HepG2 (cell line): ENCODE data around the gene GRIN2C. TPM values are rescaled to one million over a fixed set of nuclear protein-coding genes. Genes with fewer than 3 reads are reported as not detected.

Source experiments
- ATAC-seq: fragments of 200-7000 bp; cut with Tn5 transposase; 3 replicates; pipeline ENCODE4 v1.9.1; 2020; ENCODE audit warnings: mild to moderate bottlenecking, moderate library complexity
- BruUV-seq: library from RNA; stranded (reverse); fragments of 400-500 nt; replicated peaks from 2 replicates; lab custom pipeline; 2021; lab: Mats Ljungman, UMichigan
- CTCF ChIA-PET: fragments of 300-600 bp; formaldehyde crosslinking; extraction: SDS; loops from one replicate; lab custom pipeline; 2021; ENCODE audit warnings: low total read pairs, inconsistent platforms, low intra/inter-chr PET ratio; lab: Yijun Ruan, JAX
- POLR2A ChIA-PET: fragments of 350-600 bp; sonication (Branson Sonifier 250); formaldehyde crosslinking; loops from one replicate; lab custom pipeline; 2020; ENCODE audit warnings: antibody characterized with exemption, inconsistent platforms; lab: Yijun Ruan, JAX
- DNase-seq: peaks from one replicate; pipeline ENCODE4 v3.0.0-alpha.2; 2015; ENCODE audit warnings: low spot score
- FAIRE-seq: peaks from 3 replicates; lab custom pipeline; 2011; peaks lifted over from hg19 to GRCh38; lab: Jason Lieb, UNC
- H2AFZ ChIP-seq: one replicate; pipeline ENCODE4 v1.6.1; 2011; ENCODE audit warnings: low read length, inconsistent platforms
- H3K27ac ChIP-seq: fragments of 300-600 bp; 3 replicates; pipeline ENCODE4 v1.8.0; 2011; ENCODE audit warnings: mixed run types, mild to moderate bottlenecking, mixed read lengths, low read length, inconsistent platforms; ENCODE audit not compliant: insufficient read depth; ENCODE audit errors: extremely low read length
- H3K27me3 ChIP-seq, 2 experiments: fragments of 200-600 bp in 1 of 2; 2 replicates in 1 of 2; 3 replicates in 1 of 2; pipeline versions ENCODE4 v1.6.0 to v1.8.0; 2011; ENCODE audit warnings: low read length in 2 of 2, mild to moderate bottlenecking in 2 of 2, moderate library complexity in 2 of 2, inconsistent platforms in 1 of 2; ENCODE audit not compliant: insufficient read depth in 2 of 2, control insufficient read depth in 1 of 2
- H3K36me3 ChIP-seq, 2 experiments: fragments of 200-600 bp in 1 of 2; replicated peaks in 1 of 2; 2 replicates in 1 of 2; 3 replicates in 1 of 2; pipeline versions ENCODE4 v1.5.1 to v1.8.0; 2011; ENCODE audit warnings: low read length in 2 of 2, inconsistent platforms in 1 of 2; ENCODE audit not compliant: insufficient read depth in 2 of 2, control insufficient read depth in 1 of 2
- H3K4me1 ChIP-seq: 2 replicates; pipeline ENCODE4 v1.5.1; 2012; ENCODE audit warnings: low read length, inconsistent platforms; ENCODE audit not compliant: insufficient read depth
- H3K4me2 ChIP-seq: 2 replicates; pipeline ENCODE4 v1.6.0; 2011; ENCODE audit warnings: low read depth, low read length, inconsistent platforms
- H3K4me3 ChIP-seq, 3 experiments: fragments of 200-600 bp in 1 of 3; sonication (generic), shearing (Covaris generic) in 1 of 3; replicated peaks in 1 of 3; 2 replicates each; pipeline ENCODE4 v1.5.1; 2011 to 2016; ENCODE audit warnings: low read length in 3 of 3, inconsistent platforms in 2 of 3, low read depth in 2 of 3, mild to moderate bottlenecking in 2 of 3, control low read depth in 1 of 3, mixed read lengths in 1 of 3; ENCODE audit not compliant: insufficient read depth in 1 of 3
- H3K79me2 ChIP-seq: one replicate; pipeline ENCODE4 v1.6.1; 2011; ENCODE audit warnings: low read length, inconsistent platforms; ENCODE audit not compliant: insufficient read depth
- H3K9ac ChIP-seq: 2 replicates; pipeline ENCODE4 v1.6.0; 2011; ENCODE audit warnings: mild to moderate bottlenecking, low read depth, low read length, inconsistent platforms; ENCODE audit not compliant: insufficient read depth
- H3K9me3 ChIP-seq: 2 replicates; pipeline ENCODE4 v1.5.1; 2012; ENCODE audit warnings: mild to moderate bottlenecking, low read length
- H4K20me1 ChIP-seq: 2 replicates; pipeline ENCODE4 v1.6.0; 2011; ENCODE audit warnings: inconsistent platforms, mild to moderate bottlenecking, low read length, moderate library complexity; ENCODE audit not compliant: insufficient read depth
- AGO1 ChIP-seq: fragments of 200-400 bp; formaldehyde crosslinking; IDR thresholded peaks from 2 replicates; pipeline ENCODE4 v1.6.1; 2017; ENCODE audit warnings: mild to moderate bottlenecking, low read depth, low read length, moderate library complexity; ENCODE audit not compliant: poor library complexity, severe bottlenecking
- CBX5 ChIP-seq: sonication (generic); formaldehyde crosslinking; IDR thresholded peaks from 2 replicates; pipeline ENCODE4 v1.4.0; 2020; ENCODE audit warnings: missing genetic modification reagents, borderline replicate concordance
- HNF4A ChIP-seq: sonication (generic); formaldehyde crosslinking; IDR thresholded peaks from 2 replicates; pipeline ENCODE4 v1.4.0; 2020; ENCODE audit warnings: missing genetic modification reagents
- MBD4 ChIP-seq: IDR thresholded peaks from 2 replicates; pipeline ENCODE4 v1.6.1; 2012; ENCODE audit warnings: low read length, inconsistent platforms, borderline replicate concordance
- MTF1 ChIP-seq: sonication (generic); formaldehyde crosslinking; IDR thresholded peaks from 2 replicates; pipeline ENCODE4 v1.5.0; 2020; ENCODE audit warnings: missing genetic modification reagents
- NAIF1 ChIP-seq: sonication (generic); formaldehyde crosslinking; IDR thresholded peaks from 2 replicates; pipeline ENCODE4 v1.5.0; 2020; ENCODE audit warnings: mild to moderate bottlenecking, missing genetic modification reagents, borderline replicate concordance
- TBX3 ChIP-seq: fragments of 450-650 bp; IDR thresholded peaks from 2 replicates; pipeline ENCODE4 v1.6.1; 2017; ENCODE audit warnings: antibody characterized with exemption, mild to moderate bottlenecking, inconsistent platforms, borderline replicate concordance
- TFE3 ChIP-seq: IDR thresholded peaks from 2 replicates; pipeline ENCODE4 v1.6.1; 2016
- ZBTB2 ChIP-seq: sonication (generic); formaldehyde crosslinking; IDR thresholded peaks from 2 replicates; pipeline ENCODE4 v1.8.0; 2022; ENCODE audit warnings: low read depth, missing genetic modification reagents
- ZNF230 ChIP-seq: sonication (generic); formaldehyde crosslinking; IDR thresholded peaks from 2 replicates; pipeline ENCODE4 v1.4.0; 2020; ENCODE audit warnings: mild to moderate bottlenecking, missing genetic modification reagents
- ZNF235 ChIP-seq: sonication (generic); formaldehyde crosslinking; IDR thresholded peaks from 2 replicates; pipeline ENCODE4 v1.8.1; 2023; ENCODE audit warnings: mild to moderate bottlenecking, missing genetic modification reagents, borderline replicate concordance
- ZNF263 ChIP-seq: sonication (generic); formaldehyde crosslinking; IDR thresholded peaks from 2 replicates; pipeline ENCODE4 v1.4.0; 2020; ENCODE audit warnings: missing genetic modification reagents
- ZNF501 ChIP-seq: sonication (generic); formaldehyde crosslinking; IDR thresholded peaks from 2 replicates; pipeline ENCODE4 v1.5.1; 2020; ENCODE audit warnings: mild to moderate bottlenecking, moderate library complexity, missing genetic modification reagents
- WGBS: methylation state at CpG from one replicate; pipeline ENCODE4 v1.1.6; 2017; ENCODE audit warnings: low lambda C conversion rate; 5-methylcytosine and 5-hydroxymethylcytosine counted together
- in situ Hi-C: cut with HindIII; loops from 2 replicates; pipeline ENCODE4 v1.10.0; 2017; ENCODE audit warnings: low pct_unique_long_range_greater_than_20kb; ENCODE audit not compliant: extremely low pct_ligation_motif_present
- intact Hi-C: fragments of 100-400 bp; cut with micrococcal nuclease; formaldehyde crosslinking; loops from one replicate; pipeline ENCODE4 v1.10.0; 2022; ENCODE audit not compliant: unreplicated experiment
- polyA plus RNA-seq, 8 experiments: library from polyadenylated mRNA; depleted of rRNA in 3 of 8; stranded (reverse) in 7 of 8; unstranded in 1 of 8; fragments of >200 nt; fragmentation: Illumina TruSeq in 4 of 8; extraction: Trizol in 4 of 8; gene quantifications; 2 replicates each; pipeline versions ENCODE4 v1.2.1 to v1.2.3, GENCODE V29; 2011 to 2016; ENCODE audit warnings: low read depth in 4 of 8, missing spikeins in 1 of 8, mixed read lengths in 1 of 8; ENCODE audit not compliant: insufficient read depth in 1 of 8
- total RNA-seq, 5 experiments: library from RNA; depleted of rRNA; stranded (reverse); fragments of >200 nt; fragmentation: Illumina TruSeq; extraction: Trizol; gene quantifications; 2 replicates each; pipeline ENCODE4 v1.2.3, GENCODE V29; 2016; ENCODE audit warnings: low read depth in 1 of 5

GRIN2C gene
- total and polyA plus RNA-seq, 2 of the 13 experiments (the other 11 are each of a cell fraction or from before 2014, with no cell fraction given): 0.03 to 0.11 TPM

- Histone ChIP-seq H3K36me3 (peaks cover 22 to 28% of the 10 kb centered on the region in 2 experiments), H3K4me3 (no peak overlapping the region), H3K27me3 (no peaks in the 10 kb centered on the region), H3K9ac (no peak overlapping the region), H2AFZ (no peak overlapping the region), H3K4me2 (no peak overlapping the region), H3K27ac (no peak overlapping the region), H3K4me1 (peaks cover 9% of the 10 kb centered on the region; the same call in 1 of the 2 replicates), H3K9me3 (no peaks in the 10 kb centered on the region), H4K20me1 (no peaks in the 10 kb centered on the region), H3K79me2 (no peaks in the 10 kb centered on the region)
- DNase-seq (no peak), ATAC-seq (no peak), FAIRE-seq (no peak)
- CTCF ChIA-PET: no interaction called here
- BruUV-seq: no TSS peak
- WGBS: 95% methylated on average over 4 of the region's 4 CpGs
- intact Hi-C loops: no loop called here
- TF ChIP-seq ZNF230 (no peak), MBD4 (no peak), ZNF263 (no peak), HNF4A (CRISPR knock-in tag) (no peak), AGO1 (no peak), MTF1 (no peak), ZNF235 (no peak), ZBTB2 (no peak), ZNF501 (CRISPR knock-in tag) (no peak), TFE3 (CRISPR knock-in tag) (no peak), TBX3 (no peak), CBX5 (no peak), NAIF1 (no peak)
- POLR2A ChIA-PET: no interaction called here
- in situ Hi-C loops: no loop called here
Observed at GRCh38 chr17:74796211-74796610, 63.5 kb downstream of the GRIN2C start.
